GM21390 (cell line): Measurements from ENCODE around the gene PEF1.

Source experiments
- ATAC-seq: cut with Tn5 transposase; IDR thresholded peaks from one replicate; pipeline ENCODE4 v1.9.1; 2021; ENCODE audit not compliant: unreplicated experiment

PEF1 gene

DNA sequence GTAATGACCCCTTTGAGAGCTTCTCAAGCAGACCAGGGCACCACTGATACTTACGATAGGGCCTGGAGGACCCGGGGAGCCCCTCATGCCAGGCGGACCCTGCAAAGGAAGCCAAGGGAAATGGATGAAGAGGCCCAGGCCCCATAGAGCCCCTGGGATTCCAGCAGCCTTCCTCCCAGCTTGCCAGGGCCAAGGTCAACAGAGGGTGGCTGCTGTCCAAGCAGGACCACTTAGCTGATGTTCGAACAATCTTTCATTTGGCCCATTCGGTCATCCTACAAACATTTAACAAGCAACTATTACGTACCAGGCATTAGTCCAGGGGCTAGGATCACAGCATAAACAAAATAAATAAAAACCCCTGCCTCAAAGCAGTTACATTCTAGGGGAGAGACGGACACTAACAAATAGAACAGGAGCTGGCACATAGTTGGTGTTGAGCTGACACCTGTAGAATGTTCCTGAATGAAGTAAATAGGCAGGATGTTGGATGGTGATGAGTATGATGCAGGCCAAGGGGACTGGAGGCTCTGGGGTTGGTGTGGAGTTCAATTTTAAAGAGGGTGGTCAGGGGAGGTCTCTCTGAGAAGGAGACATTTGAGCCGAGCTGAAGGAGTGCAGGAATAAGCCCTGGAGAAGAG, 27.0 kb upstream of the PEF1 start:
- ATAC-seq = no peak

DNA sequence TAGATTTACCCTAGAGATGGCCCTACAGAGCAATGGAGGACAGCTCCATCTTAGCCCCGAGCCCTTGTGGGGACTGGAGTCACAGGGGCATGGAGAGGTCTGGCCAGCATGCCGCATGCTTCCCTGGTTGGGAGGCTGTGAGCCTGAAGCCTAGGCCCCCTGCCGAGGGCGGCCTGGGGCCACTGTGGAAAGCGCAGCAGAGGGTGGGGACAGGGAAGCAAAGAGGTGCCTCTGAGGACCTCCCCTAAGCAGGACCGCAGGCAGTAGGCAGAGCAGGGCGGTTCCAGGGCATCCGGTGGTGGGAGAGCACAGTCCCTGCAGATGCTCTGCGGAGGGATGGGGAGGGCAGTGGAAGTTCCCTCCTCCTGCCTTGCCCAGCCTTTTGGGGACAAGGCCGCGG, 26.5 kb upstream of the PEF1 start:
- no peak for ATAC-seq

DNA sequence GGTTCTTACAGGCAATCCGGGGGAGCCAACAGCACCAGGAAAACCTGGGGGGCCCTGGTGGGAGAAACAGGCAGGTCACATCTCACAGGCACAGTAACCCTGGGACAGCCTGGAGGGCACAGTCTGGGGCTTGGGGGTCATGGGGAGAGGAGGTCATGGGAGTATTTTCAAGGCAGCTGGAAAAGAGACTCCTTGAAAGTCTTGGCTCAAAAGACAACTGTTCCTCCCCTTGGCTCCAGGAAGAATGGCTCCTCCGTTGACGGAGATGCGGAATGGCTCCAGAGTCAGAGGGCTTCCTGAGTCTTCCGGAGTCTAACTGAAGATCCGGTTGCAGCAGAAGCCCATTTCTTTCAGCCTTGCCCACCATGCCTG, 25.9 kb upstream of the PEF1 start:
- no peak for ATAC-seq

DNA sequence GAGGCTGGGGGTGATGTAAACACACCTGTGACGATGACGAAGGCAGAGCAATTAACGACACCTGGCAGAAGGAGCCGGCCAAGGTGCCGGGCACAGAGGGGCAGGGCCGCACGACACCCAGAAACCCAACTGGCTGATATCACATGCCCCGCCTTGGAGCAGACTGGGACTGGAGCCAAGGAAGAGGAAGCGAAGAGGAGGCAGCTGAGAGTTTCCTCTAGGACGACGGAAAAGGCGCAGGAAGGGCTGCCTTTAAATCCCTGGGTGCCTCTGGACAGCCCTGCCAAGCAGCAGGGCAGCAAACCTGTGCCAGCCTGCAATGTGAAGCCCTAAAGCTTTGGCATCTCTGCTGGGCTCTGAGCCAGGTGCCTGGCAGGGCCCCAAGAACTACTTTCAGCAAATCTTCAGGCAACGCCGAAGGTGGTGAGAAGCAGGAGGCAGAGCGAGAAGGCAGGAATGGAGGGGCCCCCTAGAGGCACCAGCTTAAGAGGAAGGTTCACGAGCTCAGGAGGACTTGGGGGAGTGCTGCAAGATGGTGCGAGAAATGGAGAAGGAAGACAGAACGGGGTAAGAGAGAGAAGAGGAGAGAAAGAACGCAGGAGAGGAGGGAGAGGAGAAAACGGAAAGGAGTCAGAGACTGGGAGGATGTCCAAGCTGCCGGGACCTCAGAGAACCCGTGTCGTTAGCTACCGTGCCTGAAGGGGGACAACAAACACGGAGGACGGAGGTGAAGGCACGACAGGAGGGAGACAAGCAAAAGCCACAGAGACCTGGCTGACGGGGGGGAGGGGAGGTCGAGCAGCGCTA, 25.3 kb upstream of the PEF1 start:
- no peak for ATAC-seq

DNA sequence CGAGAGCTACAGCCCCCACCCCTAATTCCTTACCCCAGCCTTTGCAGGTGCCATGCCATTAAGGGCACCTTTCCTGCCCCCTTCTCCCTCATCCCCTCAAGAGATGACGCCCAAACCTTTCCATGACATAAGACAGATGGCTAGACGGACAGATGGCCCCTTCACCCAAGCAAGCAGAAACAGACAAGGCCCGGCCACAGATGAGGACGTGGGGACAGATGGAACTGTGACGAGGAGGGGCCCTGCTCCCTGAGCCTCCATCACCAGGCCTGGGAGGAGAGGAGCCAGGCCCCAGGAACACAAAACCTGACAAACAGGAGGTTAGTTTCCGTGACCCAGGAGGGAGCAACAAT, 24.7 kb upstream of the PEF1 start:
- no peak for ATAC-seq

DNA sequence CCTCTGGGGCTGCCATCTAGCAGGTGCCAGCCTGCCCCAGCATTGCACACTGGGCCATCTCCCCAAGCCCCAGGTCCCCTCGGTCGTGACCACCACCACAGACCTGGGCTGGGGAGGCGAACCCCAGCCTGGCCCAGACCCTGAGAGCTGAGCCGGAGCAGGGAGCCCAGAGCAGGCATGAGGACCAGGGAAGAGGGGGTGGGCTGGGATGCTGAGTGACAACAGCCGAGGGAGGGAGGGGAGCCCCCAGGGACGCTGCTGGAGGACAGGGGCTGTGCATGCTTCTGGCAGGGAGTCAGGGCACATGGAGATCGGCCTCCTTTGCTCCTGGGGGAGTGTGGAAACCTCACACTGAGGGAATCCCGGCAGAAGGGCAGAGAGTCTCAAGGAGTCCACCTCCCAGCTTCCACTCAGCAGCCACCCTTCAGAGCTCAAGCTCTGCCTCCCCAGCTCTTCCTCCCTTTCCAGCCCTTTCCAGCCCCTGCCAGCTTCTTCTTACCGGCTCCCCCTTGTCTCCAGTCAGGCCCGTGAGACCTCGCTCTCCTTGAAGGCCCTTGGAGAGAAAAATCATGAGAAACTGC, 23.7 kb upstream of the PEF1 start:
- ATAC-seq = no peak

DNA sequence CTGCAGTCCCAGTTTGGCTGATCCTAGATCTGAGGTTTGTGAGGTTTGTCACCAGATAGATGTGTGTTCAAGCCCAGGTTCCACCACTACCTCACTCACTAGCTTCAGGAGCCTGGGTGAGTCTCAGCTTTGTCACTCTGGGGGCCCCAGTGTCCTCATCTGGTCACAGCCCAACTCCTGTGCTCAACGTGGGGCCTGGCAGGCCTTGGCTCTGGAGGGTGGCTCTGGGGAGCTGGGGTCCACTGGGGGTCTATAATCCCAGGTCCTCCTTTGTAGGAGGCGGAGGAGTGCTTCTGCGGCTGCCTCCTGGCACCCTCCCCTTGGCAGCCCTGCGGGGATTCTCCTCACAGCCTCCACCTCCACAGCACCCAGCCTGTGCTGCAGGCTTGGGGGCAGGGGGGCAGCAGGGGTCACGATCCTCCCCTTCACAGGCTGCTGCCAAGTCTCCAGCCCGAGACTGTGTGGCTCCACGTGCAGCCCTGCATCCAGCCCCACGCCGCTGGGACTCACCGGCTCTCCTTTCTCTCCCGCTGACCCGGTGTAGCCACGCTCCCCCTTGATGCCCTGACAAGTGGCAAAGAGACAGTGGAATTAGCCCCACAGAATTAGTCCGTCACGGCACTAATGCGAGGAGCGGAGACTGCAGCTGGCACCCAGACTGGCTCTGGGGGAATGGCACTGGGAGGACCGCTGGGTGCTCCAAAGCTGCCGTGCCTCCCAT, 22.5 kb upstream of the PEF1 start:
- ATAC-seq = no peak

DNA sequence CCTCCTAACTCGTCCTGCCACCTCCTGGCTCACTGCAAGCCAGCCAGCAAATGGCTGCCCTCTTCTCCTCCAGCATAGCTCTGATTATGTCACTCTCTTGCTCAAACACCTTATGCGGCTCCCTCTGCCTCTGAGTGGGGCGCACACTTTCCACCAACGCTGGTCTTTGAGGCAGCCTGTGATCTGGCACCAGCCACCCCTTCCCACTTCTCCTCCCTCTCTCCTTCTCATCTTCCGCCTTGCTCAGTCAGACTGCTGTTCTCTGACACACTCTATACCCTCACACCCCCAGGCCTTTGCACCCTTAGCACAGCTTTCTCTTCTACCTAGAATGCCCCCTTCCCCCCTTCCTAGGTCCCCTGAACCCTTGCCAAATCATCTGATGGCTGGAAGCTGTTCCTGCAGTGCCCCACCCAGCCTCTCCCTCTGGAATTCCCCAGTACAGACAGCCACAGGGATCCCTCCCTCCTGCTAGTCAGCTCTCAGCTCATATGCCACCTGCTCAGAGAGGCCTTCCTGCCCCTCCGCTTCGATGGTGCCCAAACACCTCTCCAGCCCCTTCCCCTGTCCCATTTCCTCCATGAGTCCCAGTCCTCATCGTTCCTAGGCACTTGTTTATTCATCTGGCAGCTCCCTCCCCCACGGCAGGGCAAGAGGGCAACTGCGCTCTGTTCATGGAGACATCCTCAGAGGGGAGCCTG, 21.7 kb upstream of the PEF1 start:
- no peak for ATAC-seq

DNA sequence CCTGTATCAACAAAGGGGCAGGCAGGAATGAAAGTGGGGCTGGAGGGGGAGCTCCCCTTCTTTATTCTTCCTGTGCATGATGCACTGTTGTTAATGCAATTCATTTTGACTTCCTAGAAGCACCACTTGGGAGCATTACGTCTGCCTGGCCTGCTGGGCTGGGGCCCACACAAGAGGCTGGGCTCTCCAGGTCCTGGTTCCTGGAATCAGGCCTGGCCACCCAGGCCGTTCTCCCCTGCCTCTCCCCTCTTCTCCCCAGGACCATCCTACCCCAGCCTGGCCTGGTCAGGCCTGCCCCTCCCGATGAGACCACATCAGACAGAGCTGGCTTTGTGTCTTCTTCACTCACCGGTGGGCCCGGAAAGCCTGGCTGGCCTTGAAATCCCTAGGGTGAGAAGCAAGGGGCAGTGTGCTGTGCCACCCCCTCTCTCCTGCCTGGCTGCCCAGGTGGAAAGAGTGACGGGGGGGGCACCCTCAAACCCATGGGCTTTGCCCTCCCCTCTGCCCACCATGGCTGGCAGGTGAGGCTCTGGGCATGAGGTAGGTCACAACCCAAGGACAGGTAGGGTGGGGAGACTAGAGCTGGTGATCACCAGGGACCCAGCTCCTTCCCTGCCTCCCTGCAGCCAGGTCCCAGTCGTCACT, 20.7 kb upstream of the PEF1 start:
- no peak for ATAC-seq

DNA sequence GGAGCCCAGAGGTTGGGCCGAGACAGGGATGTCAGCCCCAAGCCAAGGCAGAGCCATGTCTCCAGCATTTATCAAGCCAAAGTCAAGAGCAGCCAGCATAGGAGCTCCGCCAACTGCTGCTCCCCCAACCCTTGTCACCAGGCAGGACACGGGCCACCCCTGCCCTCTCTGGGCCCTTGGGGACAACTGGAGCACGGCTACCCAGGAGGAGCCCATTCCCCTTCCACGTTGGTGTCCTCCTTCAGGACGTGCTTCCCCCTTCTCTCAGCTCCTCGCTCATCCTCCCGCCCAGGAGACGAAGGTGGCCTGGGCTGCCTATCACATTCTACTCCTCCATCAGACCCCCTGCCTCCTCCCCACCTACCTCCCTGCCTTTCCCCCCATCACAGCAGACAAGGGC, 19.9 kb upstream of the PEF1 start:
- ATAC-seq = no peak

DNA sequence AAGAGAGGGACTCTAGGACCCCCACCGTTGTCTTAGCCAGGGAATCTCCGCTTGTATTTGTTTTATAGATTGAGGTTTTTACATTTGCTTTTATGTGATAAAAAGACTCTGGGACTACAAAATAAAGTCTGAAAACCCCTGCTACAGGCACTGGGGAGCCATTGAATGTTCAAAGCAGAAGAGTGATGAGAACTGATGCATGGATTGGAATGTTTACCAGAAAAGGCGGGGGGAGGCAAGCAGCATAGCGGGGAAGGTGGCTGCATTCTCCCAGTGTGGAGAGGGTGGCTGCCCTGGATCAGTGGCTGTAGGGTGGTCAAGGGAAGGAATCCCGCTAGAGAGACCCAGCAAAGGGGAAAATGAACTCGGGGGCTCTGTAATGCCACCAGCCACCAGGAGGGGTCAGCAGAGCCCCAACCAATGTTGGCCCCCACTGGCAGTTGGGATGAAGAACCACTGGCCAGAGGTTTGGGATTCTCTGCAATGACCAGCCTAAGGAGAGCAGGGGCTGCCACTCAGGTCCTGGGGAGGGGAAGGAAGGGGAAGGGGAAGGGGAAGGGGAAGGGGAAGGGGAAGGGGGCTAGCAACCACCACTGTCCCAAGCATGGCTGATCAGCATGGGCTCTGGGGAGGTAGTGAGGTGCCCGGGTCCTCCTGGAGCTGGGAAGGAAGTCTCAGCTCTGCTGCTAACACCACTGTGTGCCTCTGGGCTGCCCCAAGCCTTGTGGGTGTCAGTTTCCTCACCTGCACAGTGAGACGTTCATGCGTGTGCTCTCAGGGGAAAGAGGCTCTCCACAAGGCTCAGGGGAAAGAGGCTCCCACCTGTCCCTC, 19.2 kb upstream of the PEF1 start:
- ATAC-seq = no peak

DNA sequence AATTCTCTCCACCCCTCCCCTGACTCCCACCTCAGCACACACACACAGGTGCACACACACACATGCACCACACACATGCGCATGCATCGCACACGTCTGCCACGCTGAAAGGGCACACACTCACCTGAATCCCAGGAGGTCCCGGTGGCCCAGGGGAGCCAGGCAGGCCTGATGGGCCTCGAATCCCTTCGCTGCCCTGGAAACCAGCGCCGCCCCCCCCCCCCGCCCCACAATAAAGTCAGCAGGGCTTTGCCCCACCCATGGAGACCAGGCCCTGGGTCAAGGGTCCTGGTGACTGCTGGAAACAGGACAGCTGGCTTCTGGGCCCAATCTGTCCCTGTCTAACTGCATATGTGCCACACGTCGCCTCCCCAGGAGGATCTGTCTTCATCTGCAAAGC, 17.8 kb upstream of the PEF1 start:
- no peak for ATAC-seq

DNA sequence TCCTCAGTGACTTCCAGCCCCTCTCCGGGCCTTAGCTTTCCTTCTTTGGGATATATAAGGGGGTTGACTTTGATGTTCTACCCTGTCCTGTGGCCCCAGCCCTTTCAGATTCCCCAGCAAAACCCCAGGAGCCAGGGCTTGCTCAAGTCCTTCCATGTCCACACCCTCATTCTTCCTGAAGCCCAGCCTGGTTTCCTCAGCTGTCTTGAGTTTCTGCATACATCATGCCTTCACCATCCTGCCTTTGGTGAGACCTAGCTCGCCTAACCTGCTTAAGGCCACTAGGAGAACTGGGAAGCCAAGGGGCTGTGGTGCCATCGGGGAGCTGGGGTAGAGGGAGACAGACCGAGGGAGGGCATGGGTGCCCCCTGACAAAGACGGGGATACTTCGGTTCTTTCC, 17.2 kb upstream of the PEF1 start:
- no peak for ATAC-seq

DNA sequence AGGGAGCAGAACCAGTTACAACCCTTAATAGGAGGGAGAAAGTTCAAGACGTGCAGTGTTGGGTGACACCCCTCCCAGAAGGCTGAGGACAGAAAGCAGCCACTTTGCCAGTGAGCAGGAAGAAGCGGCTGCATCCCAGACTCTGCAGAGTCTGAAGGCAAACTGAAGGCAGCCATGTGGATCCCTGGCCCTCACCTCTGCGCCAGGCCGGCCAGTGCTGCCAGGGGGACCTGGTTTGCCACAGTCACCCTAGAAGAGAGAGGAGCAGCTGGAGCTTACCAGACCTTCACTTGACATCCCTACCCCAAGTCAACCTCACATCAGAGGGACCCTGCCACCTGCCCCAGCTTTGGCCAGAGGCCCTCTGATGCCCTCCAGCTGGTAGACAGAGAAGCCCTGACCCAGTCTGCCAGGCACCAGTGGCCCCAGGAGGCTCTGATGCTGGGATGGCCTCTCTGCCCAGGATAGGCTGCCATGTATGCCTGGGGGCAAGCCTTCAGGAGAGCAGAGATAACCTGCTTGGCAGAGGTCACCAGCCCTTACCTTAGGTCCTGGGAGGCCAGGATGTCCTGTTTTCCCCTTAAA, 16.3 kb upstream of the PEF1 start:
- ATAC-seq = no peak

DNA sequence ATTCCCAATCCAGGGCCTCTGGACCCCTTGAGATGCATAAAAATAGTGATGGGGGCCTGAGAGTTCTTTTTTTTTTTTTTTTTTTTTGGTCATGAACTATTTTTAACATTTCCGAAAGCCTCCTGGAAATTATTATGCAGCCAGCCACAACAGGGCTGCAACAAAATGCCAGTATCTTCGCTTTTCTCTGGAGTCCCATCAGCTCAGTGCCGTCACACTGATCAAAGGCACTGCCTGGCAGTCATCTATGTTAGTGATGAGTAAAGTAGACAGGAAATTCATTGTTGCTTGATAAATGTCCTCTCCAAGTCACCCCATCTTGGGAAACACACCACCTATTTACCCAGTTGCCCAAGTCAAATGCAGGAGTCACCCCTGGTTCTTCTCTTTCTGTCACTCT, 15.2 kb upstream of the PEF1 start:
- no peak for ATAC-seq

DNA sequence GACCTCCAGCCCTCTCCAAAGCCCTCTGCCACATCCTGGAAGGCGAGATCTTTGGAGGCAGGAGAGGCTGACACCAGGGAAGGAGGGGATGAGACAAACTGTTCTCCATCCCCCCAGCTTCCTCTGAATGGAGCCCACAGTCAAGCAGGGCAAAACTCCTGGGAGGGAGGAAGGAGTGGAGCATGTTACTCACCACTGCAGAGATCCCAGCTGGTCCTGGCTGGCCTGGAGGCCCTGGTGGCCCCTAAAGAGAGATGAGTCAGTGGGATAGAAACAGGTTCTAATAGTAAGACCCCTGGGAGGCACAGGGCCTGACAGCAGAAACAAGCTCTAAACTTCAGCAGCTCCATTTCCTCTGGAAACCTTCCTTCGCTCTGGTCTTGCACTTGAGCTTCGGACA, 14.0 kb upstream of the PEF1 start:
- ATAC-seq = no peak

DNA sequence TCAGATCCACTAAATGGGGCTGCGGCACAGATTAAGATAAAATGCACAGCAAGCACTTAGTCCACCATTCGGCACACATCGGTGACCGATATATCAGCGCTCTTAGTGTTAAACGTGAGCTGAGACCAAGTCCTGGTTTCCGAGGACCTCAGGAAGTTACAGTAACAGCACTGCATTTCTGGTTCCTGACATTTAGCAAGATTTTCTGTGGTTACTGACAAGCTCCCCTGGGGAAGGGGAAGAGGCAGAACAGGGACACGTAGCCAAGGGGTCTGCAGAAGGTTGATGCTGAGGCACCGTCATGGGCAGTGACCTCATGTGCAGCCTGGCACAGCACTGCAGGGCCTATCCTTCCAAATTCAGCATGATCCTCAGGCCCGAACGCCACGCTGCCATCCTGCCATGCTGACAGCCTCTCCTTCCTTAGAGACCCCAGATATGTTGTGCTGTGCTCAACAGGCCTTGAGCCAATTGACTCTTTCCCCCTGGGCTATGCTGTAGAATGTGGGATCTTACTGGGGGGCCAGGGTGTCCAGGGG, 13.4 kb upstream of the PEF1 start:
- no peak for ATAC-seq

DNA sequence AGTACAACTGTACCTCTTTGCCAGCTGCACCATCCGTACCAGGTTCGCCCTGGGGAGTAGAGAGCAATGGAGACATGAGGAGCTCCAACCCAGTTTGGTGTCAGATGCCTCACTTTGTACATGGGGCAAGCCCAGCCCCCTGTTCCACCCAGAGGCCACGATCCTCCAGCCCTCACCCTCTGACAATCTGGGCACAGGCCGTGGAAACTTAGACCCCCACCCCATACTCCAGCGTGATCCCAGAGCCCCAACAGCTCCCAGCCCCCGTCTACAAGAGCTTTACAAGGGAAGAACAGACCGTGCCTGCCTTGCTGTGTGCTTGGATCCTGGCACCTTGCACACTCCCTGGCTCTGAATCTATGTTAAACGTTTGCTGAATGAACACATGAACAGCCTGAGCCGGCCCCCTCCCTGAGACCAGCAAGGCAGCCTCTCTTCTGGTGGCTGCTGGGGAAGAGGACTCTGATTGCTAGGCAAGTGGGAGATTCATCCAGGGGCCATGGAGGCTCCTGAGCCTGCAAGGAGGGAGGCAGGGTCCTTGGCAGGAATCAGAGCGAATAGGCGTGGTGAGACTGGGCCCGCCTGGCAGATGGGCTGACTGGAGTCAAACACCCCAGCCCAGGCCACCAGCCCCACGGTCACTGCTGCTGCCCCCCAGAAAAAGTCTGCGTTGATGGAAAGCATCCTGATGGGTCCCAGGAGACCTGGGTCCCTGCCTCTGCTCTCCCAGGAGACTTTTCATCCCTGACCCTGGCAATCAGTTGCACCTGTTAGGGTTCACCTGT, 12.5 kb upstream of the PEF1 start:
- no peak for ATAC-seq

DNA sequence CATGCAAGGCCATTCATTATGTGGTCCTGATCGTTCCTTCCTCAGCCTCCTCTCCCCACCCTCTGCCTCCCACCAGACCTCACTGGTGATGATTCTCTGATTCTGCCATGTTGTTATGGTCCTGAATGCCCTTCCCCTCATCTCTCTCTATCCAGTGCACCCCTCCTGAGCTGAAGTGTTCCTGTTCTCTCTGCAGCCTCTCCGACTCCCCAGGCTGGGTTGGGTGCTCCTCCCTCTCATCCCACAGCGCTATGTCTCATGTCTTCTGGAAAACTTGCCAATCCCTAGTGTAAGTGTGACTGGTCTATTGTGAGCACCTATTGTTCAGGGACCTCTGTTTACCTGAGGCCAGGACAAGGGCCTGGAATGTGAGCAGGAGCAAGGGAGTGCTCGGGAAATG, 11.1 kb upstream of the PEF1 start:
- no peak for ATAC-seq
